Mucosa of gallbladder (tissue), 1 donor: ENCODE data around the gene EMILIN3. TPM values are rescaled to one million over a fixed set of nuclear protein-coding genes. Genes with fewer than 3 reads are reported as not detected.

ENCODE experiments used
- DNase-seq: peaks from one replicate; pipeline ENCODE4 v3.0.0-alpha.2; 2020; ENCODE audit warnings: low spot score
- total RNA-seq: library from RNA; stranded (reverse); gene quantifications from one replicate; pipeline ENCODE4 v1.2.1, GENCODE V29; 2021
- donor health status: DM: no; HTN: no; CAD: no.

Gene EMILIN3
- total RNA-seq, 1 donor from 2014 or later = 0.63 TPM

DNA sequence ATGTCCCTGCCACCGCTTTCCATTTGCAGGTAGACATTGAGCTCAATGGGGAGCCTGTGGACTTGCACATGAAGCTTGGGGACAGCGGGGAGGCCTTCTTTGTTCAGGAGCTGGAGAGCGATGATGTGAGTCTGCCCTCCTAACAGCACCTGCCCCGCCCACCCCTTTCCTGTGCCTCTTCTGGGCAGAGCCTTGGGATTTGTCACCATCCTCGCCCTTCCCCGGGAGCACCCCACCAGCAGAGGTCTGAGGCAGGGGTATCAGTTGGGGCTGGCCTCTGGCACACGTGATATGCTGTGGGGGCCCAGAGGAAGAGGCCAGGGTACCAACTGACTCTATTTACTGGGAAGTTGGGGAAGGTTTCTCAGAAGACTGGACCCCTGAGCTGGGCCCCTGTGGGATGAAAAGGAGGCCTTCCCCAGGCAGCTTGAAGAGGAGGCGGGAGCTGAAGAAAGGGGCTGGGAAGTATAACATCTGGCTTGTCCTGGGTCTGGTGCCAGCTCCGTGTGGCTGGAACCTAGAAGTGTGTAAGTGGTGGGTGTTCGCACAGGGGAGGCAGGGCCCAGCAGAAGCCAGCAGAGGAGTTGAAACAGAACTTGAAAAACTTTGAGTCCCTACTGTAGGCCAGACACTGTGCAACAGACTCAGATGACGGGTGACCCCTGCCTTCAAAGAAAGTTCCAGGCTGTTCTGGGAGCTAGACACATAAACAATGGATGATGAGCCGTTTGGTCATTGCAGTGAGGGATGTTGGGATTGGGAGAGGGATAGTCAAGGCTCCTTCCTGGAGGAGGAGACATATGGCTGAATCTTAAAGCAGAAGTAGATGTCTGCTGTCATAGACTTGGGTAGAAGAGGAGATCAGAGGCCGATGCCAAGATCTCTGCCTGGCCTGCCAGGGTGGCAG lies 18.8 kb downstream of the EMILIN3 start:
- no peak for DNase-seq

GRCh38 chr20:41345729-41346067 lies 20.9 kb downstream of the EMILIN3 start:
- no peak for DNase-seq

DNA sequence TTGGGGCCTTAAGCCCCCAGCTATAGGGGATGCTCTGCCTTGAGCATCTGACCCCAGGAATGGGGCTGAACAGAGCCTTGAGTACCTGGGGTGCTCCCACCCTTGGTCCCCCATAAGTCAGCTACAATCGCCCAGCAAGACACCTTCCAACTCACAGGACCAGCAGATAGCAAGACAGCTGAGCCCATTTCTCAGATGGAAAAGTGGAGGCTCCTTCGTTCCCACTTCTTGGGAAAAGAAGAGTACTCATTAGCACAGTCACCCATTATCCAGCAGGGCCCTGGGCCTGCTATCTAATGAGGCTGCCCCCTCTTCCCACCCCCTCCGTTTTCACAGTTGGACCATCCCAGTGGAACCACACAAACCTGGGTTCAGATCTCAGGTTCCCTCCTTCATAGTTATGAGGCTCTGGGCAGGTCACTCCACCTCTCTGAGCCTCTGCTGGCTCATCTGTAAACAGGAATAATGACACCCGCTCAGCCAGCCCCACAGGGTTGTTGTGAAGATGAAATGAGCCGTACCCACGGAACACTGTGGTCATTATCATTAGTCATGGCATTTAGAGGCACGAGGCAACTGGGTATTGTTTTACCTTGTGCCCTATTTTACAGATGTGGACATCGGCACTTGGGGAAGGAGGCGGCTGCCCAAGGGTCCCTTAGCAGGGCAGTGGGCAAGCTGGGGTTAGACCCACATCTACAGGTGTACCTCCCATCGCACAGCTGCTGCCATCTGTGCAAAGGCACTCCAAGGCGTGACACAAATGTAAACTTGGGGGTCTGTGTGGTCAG lies 21.5 kb downstream of the EMILIN3 start:
- no peak for DNase-seq

- DNase-seq = no peak
Observed at GRCh38 chr20:41344477-41344876, 22.1 kb downstream of the EMILIN3 start.

GRCh38 chr20:41342474-41343464 lies 23.8 kb downstream of the EMILIN3 start:
- no peak for DNase-seq

- DNase-seq = peak; percentile 89
Observed at GRCh38 chr20:41340327-41341055, 26.1 kb downstream of the EMILIN3 start, which contains the start of gene LPIN3. Gene LPIN3, plus strand, starts transcription at chr20:41340821. Its CDS starts 4,983 bp downstream, at chr20:41345804.

DNA sequence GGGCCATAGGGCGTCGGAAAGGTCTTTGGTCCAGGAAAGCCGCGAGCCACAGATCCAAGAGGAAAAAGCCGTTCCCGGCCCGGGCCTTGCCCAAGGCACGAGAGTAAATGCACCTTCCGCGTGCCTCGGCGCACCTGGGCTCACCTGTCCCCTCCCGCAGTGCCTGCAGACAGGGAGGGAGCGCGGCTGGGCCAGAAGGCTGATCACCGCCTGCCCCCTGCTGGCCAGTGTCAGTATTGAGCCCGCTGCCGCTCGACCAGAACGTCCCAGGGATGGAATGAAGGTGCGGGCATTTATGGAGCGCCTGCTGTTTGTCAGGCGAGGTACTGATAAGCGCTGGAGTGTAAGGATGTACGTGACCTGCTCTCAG lies 26.7 kb downstream of the EMILIN3 start:
- peak; percentile 93 for DNase-seq

DNA sequence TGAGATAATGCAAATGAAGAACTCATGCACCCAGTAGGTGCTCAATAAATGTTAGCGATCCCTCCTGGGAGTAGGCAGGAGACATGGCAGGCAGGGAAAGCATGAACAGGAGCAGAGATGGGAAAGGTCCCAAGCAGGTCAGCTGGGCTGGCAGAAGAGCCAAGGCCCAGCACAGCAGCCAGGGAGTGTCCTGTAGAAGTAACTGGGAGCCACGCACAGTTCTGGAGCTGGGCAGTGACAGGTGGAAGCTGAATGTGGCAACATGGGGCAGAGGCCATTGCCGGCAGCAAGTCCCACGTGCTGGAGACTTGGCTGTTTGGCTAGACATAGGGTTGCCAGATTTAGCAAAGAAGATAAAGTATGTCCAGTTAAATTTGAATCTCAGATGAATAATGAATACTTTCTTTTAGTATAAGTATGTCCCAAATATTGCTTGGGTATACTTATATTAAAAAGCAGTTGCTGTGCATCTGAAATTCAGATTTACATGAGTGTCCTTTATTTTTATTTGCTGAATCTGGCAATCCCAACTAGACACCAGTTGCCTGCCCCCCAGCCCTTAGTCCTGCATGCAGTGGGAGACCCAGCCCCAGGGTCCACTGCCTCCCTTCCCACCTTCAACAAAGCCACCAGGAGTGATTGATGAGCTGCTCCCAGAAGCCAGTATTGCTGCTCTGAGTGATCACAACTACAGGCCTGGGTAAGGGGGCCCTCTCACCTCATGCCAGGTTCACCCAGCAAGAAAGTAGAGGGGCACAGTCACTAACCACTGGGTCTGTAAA lies 29.7 kb downstream of the EMILIN3 start:
- DNase-seq = no peak

DNA sequence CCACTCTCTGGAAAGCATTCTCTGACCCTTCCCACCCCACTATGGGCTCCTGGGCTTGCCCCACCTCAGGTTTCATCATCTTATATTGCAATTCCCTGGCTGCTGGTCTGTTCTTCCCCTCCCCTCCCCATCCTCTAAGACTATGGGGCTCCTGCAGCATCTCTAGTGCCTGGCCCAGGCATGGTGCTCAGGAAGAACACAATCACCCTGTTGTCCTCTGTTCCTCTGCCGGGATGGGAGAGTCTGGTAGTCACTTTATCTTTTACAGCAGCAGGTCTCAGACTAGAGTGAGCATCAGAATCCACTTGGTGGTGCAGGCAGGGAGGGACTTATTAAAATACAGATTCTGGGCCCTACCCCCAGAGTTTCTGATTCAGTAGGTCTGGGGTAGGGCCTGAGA lies 31.0 kb downstream of the EMILIN3 start:
- no peak for DNase-seq

- no peak for DNase-seq
Observed at GRCh38 chr20:41334443-41335421, 31.9 kb downstream of the EMILIN3 start.

DNA sequence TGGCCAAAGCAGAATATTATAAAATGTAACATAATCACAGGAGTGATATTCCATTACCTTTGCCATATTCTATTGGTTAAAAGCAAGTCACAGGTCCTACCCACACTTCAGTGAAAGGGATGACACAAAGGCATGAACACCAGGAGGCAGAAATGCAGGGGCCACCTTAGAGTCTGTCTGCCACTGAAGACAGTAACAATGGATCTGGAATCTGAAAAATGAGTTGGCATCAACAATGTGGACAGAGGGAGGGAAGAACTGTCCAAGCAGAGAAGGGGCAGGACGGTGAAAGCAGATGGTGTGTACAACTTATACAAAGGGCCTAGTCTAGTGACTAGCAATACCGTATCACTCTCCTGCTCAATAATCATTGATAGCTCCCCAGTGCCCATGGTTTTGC lies 32.6 kb downstream of the EMILIN3 start:
- no peak for DNase-seq

- DNase-seq = no peak
Observed at GRCh38 chr20:41331731-41332130, 34.9 kb downstream of the EMILIN3 start.

DNA sequence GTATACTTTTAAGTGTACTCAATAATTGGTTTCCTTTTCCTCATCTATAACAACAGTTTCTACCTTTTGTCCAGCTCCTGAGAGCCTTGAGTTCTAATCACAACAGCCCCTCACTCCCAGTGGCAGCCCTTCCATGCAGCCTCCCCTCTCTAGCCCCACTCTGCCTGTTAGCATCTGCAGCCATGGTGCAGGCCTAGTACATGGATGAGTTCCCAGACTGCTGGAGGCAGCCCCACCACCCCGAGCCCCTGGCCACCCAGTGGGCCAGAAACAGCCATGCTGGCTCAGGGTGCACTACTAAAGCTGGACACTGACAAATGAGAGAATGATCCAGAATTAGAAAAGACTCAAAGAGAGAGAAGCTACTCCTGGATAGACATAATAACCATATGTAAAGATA lies 35.7 kb downstream of the EMILIN3 start:
- no peak for DNase-seq

- DNase-seq = no peak
Observed at GRCh38 chr20:41330343-41330720, 36.3 kb downstream of the EMILIN3 start.

DNA sequence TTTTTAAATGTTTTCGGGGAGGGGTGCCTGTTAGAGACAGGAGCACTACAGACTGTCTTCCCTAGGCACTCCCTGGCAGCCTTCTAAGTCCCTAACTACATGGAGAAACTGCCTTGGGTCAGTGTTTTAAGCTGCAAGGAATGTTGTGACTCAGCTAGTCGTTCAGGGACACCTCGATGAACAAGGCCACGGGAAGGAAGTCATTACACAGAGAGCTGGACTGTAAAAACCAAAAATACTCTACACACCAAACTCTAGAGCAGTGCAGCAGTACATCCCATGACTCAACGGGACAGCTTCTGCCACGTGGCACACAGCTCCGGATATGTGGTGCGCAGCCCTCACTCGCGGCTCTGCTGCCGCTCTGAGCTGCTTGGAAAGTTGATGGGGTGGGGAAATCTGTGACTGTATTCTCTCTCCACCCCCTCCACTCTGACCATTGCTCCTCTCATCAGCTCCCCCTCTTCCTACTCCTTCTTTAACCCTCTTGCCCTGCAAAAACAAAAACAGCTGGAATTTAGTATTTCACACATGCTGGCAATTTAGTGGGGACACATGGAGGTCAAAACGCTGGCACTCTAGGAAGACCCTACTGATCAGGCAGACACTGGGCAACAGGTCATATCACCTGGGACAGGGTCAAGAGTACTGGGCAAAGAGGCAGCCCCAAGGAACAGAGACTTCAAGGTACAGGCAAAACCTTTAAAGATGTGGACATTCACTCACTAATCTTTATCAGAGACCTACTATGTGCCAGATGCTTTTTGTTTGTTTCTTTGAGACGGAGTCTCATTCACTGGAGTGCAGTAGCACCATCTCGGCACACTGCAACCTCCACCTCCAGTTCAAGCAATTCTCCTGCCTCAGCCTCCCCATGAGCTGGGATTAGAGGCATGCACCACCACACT lies 36.9 kb downstream of the EMILIN3 start:
- DNase-seq = peak; percentile 72

DNA sequence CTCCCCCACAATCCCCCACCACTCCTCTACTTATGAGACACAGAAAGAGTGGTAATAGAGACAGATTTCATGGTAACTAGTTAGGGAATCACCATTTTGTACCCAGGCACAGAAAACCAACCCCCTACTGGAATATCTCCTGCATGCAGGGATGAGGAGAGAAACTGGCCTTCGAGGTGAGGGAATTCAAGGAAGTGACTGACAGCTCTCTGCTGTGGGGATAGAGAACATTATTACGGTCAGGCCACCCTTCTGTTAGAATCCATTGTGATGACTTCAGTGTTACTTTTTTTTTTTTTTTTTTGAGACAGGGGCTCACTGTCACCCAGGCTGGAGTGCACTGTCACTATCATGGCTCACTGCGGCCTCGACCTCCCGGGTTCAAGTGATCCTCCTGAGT lies 39.4 kb downstream of the EMILIN3 start:
- DNase-seq = no peak

DNA sequence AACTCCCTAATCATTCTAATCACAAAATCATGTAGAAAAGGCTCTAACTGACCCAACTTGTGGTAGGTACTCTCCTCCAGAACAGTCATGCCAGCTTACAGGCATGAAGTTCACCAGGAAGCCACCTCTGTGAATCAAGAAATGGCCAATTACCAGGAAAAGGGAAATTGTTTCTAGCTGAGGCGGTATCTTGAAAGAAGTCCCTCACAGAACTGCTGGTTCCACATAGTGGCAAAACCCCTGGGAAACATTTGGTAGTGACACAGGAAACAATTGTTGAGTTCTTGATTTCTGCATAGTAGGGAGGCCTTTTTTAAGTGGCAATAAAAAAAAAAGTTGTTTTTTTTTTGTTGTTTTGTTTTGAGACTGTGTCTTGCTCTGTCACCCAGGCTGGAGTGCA lies 45.6 kb downstream of the EMILIN3 start:
- no peak for DNase-seq

DNA sequence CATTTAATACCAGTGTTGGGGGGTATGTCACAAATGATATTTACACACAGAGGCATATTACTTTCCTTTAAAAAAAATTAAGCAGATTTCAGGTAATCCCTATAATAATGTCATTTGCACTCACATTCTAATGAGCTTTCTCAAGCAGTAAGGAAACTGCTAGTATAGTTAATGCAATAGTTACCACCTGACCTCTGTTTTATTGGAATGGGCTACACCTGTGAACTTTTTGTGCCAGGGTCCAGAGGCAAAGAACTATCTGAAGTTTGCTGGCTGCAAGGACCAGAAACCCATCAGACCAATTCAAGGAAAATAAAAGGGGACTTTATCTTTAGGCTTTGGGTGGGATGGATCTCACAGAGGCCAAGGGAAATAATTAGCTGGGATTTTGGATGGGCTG lies 46.2 kb downstream of the EMILIN3 start:
- no peak for DNase-seq
